ENCODE data around the gene PDLIM1.

Gene PDLIM1

DNA sequence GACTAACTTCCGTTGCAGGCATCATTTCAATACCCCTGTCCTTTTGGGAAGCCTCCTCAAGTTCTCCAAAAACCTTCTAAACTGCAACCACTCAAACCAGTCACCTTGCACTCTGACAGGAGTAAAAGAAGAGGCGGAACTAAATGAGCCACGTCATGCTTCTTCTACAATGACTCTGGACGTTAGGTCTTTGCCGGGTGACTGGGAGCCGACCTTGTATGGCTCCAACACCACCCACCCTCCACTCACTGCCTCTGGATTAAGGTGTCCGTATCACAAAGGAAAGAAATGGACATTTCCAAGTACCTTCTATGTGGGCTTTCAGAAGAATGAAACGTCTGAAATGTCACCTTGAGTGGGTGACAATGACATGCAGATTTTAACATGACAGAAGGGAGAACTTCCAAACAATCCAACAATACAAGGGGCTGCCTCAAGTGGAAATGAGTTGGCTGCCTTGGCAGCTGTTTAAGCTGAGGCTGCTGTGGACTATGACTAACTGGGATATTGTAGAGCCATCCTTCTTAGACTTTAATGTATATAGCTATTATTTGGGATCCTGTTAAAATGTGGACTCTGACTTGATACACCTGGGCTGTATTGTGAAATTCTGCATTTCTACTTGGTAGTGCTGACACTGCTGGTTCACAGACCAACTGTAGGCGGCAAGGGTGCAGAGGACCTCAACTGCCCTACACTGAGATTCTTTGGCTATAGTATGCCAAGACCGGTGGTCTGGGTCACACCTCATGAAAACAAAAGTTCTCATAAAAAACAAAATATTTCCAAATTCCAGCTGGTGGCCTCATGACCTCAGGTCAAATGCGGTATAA, 33.8 kb upstream of the PDLIM1 start:
- Histone ChIP-seq H3K9me3 (ENCODE audit: low read depth, low read length) (no peaks in the 10 kb centered on the region), H3K27ac (no peak overlapping the region), H3K4me3 (no peak overlapping the region), H3K36me3 (ENCODE audit: insufficient read depth, low read length) (no peaks in the 10 kb centered on the region), H3K9ac (ENCODE audit: insufficient read length) (no peak overlapping the region)
- TF ChIP-seq EZH2 (IDR thresholded peaks at IDR 0.05) (no peak), FOXP2 (optimal IDR thresholded peaks at IDR 0.05; ENCODE audit: control extremely low read depth, extremely low read length, insufficient read depth) (no peak), POLR2AphosphoS5 (IDR thresholded peaks at IDR 0.05; ENCODE audit: borderline replicate concordance, low read depth, low read length) (no peak)
- DNase-seq (ENCODE audit: low read depth, low spot score), result no peak

DNA sequence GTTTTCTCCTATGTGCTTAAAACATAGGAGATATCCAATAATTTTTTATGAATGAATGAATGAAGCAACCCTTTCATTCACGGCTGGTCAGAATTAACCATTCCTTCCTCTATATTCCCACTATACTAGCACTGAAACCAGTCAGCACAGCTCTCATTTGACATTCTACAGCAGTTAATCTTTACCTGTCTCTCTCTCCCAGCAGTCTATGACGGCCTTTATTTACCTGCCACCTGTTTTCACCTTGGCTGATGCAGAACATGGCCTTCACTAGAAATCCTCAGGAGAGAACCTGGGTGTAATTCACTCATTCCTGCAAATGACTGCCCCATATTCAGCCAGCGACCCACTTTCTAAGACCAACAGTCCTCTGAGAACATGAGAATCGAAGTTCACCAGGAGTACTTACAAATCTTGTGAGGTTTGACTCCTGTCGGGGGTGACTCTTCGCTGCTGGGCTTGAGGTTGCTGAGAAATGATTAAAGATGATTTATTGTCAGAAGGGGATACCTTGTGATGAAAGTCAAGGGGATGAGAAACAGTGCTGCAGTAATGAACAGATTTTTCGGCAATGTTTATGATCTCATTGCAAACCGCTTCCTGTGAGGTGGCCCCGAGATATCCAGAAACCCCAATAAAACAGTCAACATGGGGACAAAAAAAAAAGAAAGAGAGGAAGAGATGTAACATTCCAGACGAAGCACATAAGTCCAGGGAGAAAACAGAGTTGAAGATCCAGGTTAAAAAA, 30.9 kb upstream of the PDLIM1 start:
- no peaks in the 10 kb centered on the region for H3K9me3 ChIP-seq (ENCODE audit: low read depth, low read length)
- no peak for DNase-seq (ENCODE audit: low read depth, low spot score)
- no peak overlapping the region for H3K27ac ChIP-seq
- H3K36me3 ChIP-seq (ENCODE audit: insufficient read depth, low read length), result no peaks in the 10 kb centered on the region
- no peak overlapping the region for H3K4me3 ChIP-seq
- TF ChIP-seq EZH2 (IDR thresholded peaks at IDR 0.05) (no peak), POLR2AphosphoS5 (IDR thresholded peaks at IDR 0.05; ENCODE audit: borderline replicate concordance, low read depth, low read length) (no peak), FOXP2 (optimal IDR thresholded peaks at IDR 0.05; ENCODE audit: control extremely low read depth, extremely low read length, insufficient read depth) (no peak)
- H3K9ac ChIP-seq (ENCODE audit: insufficient read length), result no peak overlapping the region

- H3K4me3 ChIP-seq, result no peak overlapping the region
- H3K27ac ChIP-seq, result no peak overlapping the region
- H3K9me3 ChIP-seq (ENCODE audit: low read depth, low read length), result no peaks in the 10 kb centered on the region
- no peak overlapping the region for H3K9ac ChIP-seq (ENCODE audit: insufficient read length)
- H3K36me3 ChIP-seq (ENCODE audit: insufficient read depth, low read length), result no peaks in the 10 kb centered on the region
- DNase-seq (ENCODE audit: low read depth, low spot score), result no peak
- no peak for TF ChIP-seq EZH2 (IDR thresholded peaks at IDR 0.05)
- no peak for TF ChIP-seq POLR2AphosphoS5 (IDR thresholded peaks at IDR 0.05; ENCODE audit: borderline replicate concordance, low read depth, low read length)
- TF ChIP-seq FOXP2 (optimal IDR thresholded peaks at IDR 0.05; ENCODE audit: control extremely low read depth, extremely low read length, insufficient read depth), result no peak
Observed at GRCh38 chr10:95319239-95319638, 28.4 kb upstream of the PDLIM1 start.

DNA sequence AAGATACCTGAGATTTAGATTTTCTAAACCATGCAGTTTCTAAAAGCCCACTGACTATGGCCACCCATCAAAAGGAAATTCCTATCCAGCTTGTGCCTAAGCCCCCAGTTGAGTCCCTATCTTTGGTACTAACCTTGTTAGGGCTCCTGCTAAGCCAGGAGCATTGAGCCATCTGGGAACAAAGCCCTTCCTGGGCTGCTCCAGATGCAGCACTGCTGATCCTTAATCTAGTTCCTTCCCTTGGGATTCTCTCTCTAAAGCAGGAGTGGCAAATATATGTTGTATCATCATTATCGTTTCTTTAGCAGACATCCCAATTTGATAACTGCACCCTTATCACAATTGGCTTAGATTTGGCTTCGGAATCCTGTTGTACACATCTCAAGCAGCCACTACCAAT, 24.7 kb upstream of the PDLIM1 start:
- TF ChIP-seq FOXP2 (optimal IDR thresholded peaks at IDR 0.05; ENCODE audit: control extremely low read depth, extremely low read length, insufficient read depth), result no peak
- Histone ChIP-seq H3K36me3 (ENCODE audit: insufficient read depth, low read length) (no peaks in the 10 kb centered on the region), H3K27ac (no peak overlapping the region), H3K9me3 (ENCODE audit: low read depth, low read length) (no peaks in the 10 kb centered on the region), H3K9ac (ENCODE audit: insufficient read length) (no peak overlapping the region), H3K4me3 (no peak overlapping the region)
- no peak for DNase-seq (ENCODE audit: low read depth, low spot score)

DNA sequence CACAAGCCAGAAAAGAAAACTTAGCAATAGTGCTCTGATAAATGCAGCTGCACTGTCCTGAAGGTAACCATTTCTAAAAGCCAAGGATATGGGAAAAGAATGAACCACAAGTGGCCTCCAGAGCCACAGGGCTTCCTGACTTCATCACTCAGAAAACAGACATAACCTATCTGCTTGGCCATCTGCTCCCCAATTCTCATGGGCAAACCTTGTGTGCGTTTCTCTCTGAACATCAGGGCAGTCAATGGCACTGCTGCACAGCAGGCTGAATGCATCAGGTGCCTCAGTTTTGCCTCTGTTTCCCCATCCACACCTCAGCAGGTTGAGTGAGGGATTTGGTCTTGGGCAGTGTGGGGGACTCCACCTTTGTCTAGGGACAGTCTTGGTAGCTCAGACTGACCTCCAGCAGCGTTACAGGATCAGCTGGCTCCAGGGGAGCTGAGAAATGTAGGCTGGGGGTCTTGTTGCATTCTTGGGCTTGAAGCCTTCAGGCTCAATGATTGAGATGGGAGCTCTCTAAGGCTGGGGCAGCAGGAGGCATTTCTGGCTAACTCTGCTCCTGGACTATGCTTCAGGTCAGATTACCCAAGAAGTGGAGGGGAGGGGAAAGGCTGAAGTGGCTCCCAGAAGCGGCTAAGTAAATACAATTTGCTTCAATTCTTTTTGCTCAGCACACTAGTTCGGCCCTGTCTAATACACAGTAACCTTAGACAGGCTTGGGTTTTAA, 23.6 kb upstream of the PDLIM1 start:
- Histone ChIP-seq H3K36me3 (ENCODE audit: insufficient read depth, low read length) (no peaks in the 10 kb centered on the region), H3K4me3 (no peak overlapping the region), H3K27ac (no peak overlapping the region), H3K9ac (ENCODE audit: insufficient read length) (no peak overlapping the region), H3K9me3 (ENCODE audit: low read depth, low read length) (no peaks in the 10 kb centered on the region)
- DNase-seq (ENCODE audit: low read depth, low spot score), result no peak
- TF ChIP-seq POLR2AphosphoS5 (IDR thresholded peaks at IDR 0.05; ENCODE audit: borderline replicate concordance, low read depth, low read length), result no peak
- TF ChIP-seq EZH2 (IDR thresholded peaks at IDR 0.05), result no peak

DNA sequence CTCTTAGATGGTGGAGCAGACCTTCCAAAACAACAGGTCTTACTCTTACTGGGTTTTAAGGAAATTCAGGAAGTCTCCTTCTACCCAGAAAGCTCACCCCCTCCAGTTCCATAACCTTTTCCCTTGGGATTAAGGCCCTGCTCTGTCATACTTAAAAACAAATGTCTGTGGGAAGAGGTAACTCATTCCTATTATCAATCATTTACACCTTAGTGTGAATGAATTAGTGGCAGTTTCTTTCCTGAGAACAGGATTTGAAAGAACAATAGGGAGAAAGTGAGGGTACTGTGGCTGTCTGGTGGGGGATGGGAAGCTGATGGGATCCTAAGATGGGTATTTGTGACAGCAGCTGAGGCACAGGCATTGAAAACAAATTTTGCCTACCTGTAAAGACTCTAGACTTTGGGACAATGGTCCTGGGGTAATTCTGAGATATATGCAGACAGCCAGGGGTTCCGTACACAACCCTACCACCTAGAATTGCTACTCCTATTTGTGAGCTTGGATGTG, 22.2 kb upstream of the PDLIM1 start:
- no peak overlapping the region for H3K4me3 ChIP-seq
- H3K27ac ChIP-seq, result no peak overlapping the region
- no peak for TF ChIP-seq EZH2 (IDR thresholded peaks at IDR 0.05)
- TF ChIP-seq POLR2AphosphoS5 (IDR thresholded peaks at IDR 0.05; ENCODE audit: borderline replicate concordance, low read depth, low read length), result no peak
- no peak for TF ChIP-seq FOXP2 (optimal IDR thresholded peaks at IDR 0.05; ENCODE audit: control extremely low read depth, extremely low read length, insufficient read depth)
- H3K36me3 ChIP-seq (ENCODE audit: insufficient read depth, low read length), result no peaks in the 10 kb centered on the region
- H3K9ac ChIP-seq (ENCODE audit: insufficient read length), result no peak overlapping the region
- DNase-seq (ENCODE audit: low read depth, low spot score), result no peak
- H3K9me3 ChIP-seq (ENCODE audit: low read depth, low read length), result no peaks in the 10 kb centered on the region

DNA sequence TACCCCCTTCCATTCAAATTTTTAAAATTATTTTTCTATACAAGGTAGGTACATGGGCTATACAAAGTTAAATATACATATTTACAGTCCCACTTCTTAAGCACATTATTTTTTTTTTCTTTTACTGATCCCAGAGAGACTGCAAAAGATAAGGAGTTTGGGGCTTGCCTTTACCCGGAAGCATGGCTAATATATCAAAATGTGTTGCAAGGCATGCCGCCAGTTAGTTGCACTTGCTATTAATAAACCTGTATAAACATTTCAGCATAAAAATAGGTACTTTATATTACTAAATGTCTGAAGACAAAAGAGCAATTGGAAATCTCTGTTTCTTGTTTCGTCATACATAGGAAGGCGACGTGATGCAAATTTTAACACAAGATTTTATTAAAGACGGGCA, 21.5 kb upstream of the PDLIM1 start:
- H3K4me3 ChIP-seq, result no peak overlapping the region
- TF ChIP-seq EZH2 (IDR thresholded peaks at IDR 0.05) (no peak), POLR2AphosphoS5 (IDR thresholded peaks at IDR 0.05; ENCODE audit: borderline replicate concordance, low read depth, low read length) (no peak)
- no peak overlapping the region for H3K9ac ChIP-seq (ENCODE audit: insufficient read length)
- no peaks in the 10 kb centered on the region for H3K36me3 ChIP-seq (ENCODE audit: insufficient read depth, low read length)
- no peaks in the 10 kb centered on the region for H3K9me3 ChIP-seq (ENCODE audit: low read depth, low read length)
- H3K27ac ChIP-seq, result no peak overlapping the region
- no peak for DNase-seq (ENCODE audit: low read depth, low spot score)

DNA sequence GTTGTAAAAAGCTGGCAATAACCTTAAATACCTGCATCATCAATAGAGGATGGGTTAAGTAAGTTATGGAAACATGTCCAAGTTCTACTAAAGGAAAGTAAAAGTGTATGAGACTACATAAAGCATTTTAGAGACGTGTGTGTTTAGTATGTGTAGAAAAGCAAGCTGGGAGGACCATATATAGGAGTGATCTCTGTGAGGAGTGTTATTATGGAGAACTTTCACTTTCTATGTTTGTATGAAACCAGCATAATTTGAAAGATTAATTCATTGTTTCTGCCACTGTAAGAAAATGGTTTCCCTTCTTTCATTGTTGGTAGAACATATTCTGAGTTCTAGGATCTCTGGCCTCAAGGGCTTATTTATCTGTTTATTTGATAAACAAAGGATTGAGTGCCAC, 19.2 kb upstream of the PDLIM1 start:
- H3K9me3 ChIP-seq (ENCODE audit: low read depth, low read length), result no peaks in the 10 kb centered on the region
- TF ChIP-seq EZH2 (IDR thresholded peaks at IDR 0.05) (no peak), POLR2AphosphoS5 (IDR thresholded peaks at IDR 0.05; ENCODE audit: borderline replicate concordance, low read depth, low read length) (no peak), FOXP2 (optimal IDR thresholded peaks at IDR 0.05; ENCODE audit: control extremely low read depth, extremely low read length, insufficient read depth) (no peak)
- no peak overlapping the region for H3K9ac ChIP-seq (ENCODE audit: insufficient read length)
- DNase-seq (ENCODE audit: low read depth, low spot score), result no peak
- no peak overlapping the region for H3K4me3 ChIP-seq
- no peak overlapping the region for H3K27ac ChIP-seq
- H3K36me3 ChIP-seq (ENCODE audit: insufficient read depth, low read length), result no peaks in the 10 kb centered on the region
